Cortex of kidney (tissue), 1 donor: Measurements from ENCODE around the gene COL16A1.

Source experiments
- DNase-seq: peaks from one replicate; lab custom pipeline; 2025; lab: John Stamatoyannopoulos, UW

Gene COL16A1

GRCh38 chr1:31687601-31688000 is 16.2 kb downstream of the COL16A1 start:
- no peak for DNase-seq

- no peak for DNase-seq
Observed at GRCh38 chr1:31685795-31686194, 18.0 kb downstream of the COL16A1 start.

- no peak for DNase-seq
Observed at GRCh38 chr1:31683997-31684396, 19.8 kb downstream of the COL16A1 start.

GRCh38 chr1:31681415-31681814 is 22.4 kb downstream of the COL16A1 start:
- DNase-seq = no peak

GRCh38 chr1:31679676-31680230 is 24.1 kb downstream of the COL16A1 start:
- DNase-seq = no peak

GRCh38 chr1:31679091-31679490 is 24.7 kb downstream of the COL16A1 start:
- no peak for DNase-seq

- no peak for DNase-seq
Observed at GRCh38 chr1:31678681-31679080, 25.1 kb downstream of the COL16A1 start.

GRCh38 chr1:31677949-31678348 is 25.9 kb downstream of the COL16A1 start:
- no peak for DNase-seq

- no peak for DNase-seq
Observed at GRCh38 chr1:31677401-31677800, 26.4 kb downstream of the COL16A1 start.

GRCh38 chr1:31675756-31676155 is 28.1 kb downstream of the COL16A1 start:
- DNase-seq = no peak

- DNase-seq = no peak
Observed at GRCh38 chr1:31675161-31675560, 28.7 kb downstream of the COL16A1 start.

GRCh38 chr1:31674626-31675025 is 29.2 kb downstream of the COL16A1 start:
- no peak for DNase-seq

- no peak for DNase-seq
Observed at GRCh38 chr1:31673433-31673832, 30.4 kb downstream of the COL16A1 start.

- no peak for DNase-seq
Observed at GRCh38 chr1:31672986-31673385, 30.8 kb downstream of the COL16A1 start.

- no peak for DNase-seq
Observed at GRCh38 chr1:31671561-31672201, 32.1 kb downstream of the COL16A1 start.

GRCh38 chr1:31671147-31671546 is 32.7 kb downstream of the COL16A1 start:
- DNase-seq = no peak

- no peak for DNase-seq
Observed at GRCh38 chr1:31670593-31670964, 33.2 kb downstream of the COL16A1 start.

GRCh38 chr1:31669786-31670592 is 33.8 kb downstream of the COL16A1 start:
- DNase-seq = no peak

- DNase-seq = no peak
Observed at GRCh38 chr1:31669433-31669785, 34.4 kb downstream of the COL16A1 start.

- no peak for DNase-seq
Observed at GRCh38 chr1:31668303-31668883, 35.4 kb downstream of the COL16A1 start.

GRCh38 chr1:31667065-31667785 is 36.6 kb downstream of the COL16A1 start:
- DNase-seq = no peak

GRCh38 chr1:31666263-31666963 is 37.4 kb downstream of the COL16A1 start:
- no peak for DNase-seq
